ENCODE results near the gene TMEM266.

Gene TMEM266

DNA sequence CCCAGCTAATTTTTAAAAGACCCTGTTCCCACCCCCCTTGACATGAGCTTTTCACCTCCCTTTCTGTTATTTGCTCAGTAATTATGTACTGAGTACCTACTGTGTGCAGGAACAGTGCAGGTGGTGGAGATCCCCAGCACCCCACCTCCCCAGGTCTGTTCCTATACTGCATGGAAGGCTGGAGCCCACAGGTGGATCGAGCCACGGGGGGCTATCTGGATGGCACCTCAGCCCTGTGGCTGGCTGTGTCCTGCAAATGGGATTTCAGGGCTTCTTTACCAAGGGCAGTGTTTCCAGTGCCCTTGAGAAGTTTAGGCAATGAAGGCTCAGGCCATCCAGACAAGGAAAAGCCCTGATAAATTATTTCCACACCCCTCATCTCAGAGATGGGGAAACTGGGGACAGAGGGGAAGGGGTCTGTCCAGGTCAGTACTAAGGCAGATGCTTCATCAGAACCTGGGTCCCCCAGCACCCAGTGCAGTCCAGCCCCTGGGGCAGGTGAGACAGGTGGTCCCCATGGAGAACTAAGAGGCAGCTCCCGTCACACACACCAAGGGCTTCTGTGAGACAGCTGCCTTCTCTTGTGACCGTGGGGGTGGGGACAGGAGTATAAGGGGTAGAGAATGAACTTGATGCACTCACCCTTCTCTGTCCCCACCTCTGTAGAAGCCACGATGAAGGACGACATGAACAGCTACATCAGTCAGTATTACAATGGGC lies 141.9 kb downstream of the TMEM266 start:
- DNase-seq (ENCODE audit: low read depth in 2 of 2), result no peak

DNA sequence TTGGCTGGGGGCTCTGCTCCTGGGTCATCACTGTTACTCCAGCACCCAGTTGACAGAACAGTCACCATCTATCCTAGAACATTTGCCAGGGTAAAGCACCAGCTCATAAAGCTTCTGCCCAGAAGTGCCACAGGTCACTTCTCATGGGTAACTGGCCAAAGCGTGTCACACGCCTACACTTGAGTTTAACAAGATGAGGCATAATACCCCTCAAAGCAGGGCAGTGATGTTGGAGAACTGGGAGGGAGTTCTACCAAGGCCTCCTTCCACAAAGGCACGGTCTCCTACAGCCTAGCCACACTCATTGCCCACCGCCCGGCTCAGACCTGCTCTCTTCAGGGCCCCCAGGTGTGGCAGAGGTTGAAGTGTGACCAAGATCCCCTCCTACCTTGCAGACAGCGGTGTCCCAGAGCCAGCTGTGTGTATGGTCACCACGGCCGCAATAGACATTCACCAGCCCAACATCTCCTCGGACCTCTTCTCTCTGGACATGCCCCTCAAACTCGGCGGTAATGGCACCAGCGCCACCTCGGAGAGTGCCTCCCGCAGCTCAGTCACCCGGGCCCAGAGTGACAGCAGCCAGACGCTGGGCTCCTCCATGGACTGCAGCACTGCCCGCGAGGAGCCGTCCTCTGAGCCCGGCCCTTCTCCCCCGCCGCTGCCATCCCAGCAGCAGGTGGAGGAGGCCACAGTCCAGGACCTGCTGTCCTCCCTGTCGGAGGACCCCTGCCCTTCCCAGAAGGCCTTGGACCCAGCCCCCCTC lies 143.7 kb downstream of the TMEM266 start:
- DNase-seq (ENCODE audit: low read depth in 2 of 2), result no peak

DNA sequence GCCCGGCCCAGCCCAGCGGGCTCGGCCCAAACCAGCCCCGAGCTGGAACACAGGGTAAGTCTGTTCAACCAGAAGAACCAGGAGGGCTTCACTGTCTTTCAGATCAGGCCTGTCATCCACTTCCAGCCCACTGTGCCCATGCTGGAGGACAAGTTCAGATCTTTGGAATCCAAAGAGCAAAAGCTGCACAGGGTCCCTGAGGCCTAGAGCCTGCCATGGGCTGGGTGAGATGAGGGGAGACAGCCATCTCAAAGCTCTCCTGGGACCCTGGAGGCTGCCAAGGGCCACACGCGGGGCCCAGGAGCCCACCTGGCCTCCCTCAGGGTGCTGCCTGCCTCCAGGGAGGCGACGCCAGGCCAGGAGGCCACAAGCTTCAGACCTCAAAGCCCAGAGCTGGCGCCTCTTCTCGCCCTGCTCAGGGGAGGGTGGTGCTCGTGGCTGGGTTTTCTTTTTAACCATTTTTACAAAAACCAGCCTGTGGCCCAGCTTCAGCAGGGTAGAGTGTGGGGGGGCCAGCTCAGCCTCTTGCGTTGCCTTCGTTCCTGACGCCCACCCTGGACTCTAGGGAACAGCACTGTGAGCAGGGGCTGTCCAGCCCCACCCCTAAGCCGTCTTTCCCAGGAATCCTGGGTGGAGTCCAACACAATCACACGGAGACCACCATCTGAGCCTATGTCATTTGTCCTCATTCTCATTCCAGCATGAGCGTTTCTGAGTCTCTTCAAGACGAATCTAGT lies 144.5 kb downstream of the TMEM266 start:
- no peak for DNase-seq (ENCODE audit: low read depth in 2 of 2)

DNA sequence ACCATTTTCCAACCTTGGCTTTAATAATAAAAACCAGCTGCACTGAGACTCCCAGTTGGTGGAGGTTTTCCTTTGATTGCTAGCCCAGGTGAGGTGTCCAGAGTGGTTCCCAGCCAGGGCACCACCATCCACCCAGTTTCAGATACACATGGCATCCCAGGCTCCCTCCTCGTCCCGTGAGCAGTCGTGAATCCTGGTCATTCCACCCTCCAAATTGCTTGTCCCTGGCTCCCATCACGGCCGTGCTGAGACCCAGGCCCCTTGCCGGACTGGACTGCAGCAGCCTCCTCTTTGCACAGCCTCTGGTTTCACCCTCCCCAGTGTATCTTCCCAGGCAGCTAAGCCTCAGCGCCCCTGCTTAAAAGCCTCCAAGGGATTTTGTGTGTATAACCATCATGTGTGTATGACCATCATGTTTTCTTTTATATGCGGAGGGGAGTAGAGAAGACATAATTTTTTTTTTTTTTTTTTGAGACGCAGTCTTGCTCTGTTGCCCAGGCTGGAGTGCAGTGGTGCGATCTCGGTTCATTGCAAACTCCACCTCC lies 145.2 kb downstream of the TMEM266 start:
- no peak for DNase-seq (ENCODE audit: low read depth in 2 of 2)

DNA sequence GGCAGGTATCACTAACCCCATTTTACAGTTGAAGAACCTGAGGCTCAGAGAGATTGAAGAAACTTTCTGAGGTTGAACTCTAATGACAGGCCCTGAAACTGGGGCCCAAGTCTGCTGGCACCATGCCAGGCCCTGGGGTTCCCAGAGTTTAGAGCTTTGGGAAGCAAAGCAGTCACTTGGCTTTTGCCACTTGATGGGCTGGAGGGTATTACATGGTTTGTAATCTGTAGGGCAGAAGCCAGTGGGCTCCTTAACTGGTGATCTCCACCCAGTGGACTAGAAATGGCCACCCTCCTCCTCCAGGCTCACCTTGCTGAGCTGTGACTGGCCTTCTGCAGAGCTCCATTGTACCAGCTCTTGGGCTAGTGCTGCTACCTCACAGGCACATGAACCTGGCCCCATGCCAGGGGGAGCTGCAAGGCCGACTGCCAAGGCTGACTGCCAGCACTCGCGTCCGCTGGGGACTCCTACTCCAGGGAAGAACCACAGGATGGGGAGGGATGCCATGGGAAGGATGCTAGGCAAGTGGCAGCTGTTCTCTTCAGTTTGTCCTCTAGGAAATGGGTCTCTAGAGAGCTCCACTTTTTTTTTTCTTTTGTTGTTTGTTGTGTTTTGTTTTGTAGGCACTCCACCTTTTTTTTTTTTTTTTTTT lies 146.7 kb downstream of the TMEM266 start:
- DNase-seq (ENCODE audit: low read depth in 2 of 2), result no peak

DNA sequence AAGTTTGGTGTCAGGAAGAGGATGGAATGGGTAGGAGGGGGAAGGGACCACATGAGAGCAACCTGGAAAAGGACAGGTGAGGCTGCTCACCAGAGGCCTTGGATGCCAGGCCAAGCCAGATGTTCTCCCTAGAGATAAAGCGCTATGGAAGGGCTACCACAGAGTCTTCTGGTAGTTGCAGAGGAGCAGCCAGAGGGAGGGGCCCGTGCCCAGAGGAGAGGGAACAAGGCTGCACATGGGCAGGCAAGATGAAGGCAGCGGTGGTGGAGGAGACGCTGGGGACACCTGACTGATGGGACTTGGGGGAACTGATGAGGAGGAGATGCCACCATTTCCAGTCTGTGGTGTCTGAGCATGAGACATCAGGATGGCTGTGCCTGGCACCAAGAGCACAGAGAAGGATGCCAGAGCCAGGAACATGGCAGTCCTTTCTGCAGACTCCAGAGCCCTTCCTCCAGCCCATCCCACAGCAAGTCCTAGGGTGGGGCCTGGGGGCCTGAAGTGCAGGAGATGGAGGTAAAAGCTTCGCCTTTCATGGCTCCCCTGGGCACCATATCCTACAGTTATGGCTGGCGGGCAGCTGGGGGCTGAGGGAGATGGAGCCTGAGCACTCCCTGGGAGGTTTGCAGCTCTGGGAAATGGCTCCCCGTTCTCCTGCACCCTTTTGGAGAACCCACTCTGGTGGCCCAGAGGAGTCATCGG lies 148.4 kb downstream of the TMEM266 start:
- DNase-seq (ENCODE audit: low read depth in 2 of 2), result no peak

DNA sequence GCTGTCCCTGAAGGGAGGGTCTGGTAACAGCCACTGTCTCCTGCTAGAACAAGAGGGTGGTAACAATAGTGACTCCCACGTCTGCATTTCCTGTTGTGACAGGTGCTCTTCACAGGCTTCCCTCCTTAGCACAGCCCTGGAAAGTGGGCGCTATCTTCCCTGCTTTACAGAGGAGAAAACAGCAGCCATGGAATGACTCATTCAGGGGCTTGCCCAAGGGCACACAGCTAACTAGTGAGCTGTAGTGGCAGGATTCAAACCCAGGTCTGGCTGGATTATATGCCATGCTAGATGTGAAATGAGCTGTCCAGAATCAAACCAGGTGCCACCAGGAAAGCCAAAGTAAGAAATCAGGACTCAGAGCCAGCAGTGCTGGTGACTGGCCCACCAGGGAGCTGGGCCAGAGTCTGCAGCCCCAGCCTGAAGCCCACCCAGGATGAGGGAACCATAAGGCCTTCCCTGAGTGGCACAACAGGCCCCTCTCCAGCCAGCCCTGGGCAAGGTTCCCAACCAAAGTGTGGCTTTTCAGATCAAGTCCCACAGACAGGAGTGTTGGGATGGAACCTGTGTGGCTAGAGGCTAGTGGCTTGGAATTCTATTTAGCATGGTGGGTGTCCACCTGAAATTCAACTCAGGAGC lies 149.1 kb downstream of the TMEM266 start:
- DNase-seq (ENCODE audit: low read depth in 2 of 2), result no peak

DNA sequence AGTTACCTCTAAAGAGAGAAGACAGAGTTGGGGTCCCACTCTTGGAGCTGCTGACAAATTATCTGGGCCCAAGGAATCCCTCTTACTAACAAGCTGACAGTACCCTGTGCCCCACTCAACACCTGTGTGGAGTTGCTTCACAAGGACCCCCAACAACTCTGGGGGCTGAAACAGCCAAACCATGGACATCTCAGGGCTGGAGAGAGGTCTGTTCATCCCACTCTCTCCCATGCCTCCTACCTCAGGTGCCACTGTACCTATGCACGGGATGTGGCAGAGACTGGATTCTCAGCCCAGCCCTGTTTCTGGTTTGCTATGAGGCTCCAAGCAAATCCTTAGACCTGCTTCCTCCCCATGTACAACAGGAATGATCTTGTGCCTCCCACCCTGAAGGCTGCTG lies 149.7 kb downstream of the TMEM266 start:
- DNase-seq (ENCODE audit: low read depth in 2 of 2), result no peak

DNA sequence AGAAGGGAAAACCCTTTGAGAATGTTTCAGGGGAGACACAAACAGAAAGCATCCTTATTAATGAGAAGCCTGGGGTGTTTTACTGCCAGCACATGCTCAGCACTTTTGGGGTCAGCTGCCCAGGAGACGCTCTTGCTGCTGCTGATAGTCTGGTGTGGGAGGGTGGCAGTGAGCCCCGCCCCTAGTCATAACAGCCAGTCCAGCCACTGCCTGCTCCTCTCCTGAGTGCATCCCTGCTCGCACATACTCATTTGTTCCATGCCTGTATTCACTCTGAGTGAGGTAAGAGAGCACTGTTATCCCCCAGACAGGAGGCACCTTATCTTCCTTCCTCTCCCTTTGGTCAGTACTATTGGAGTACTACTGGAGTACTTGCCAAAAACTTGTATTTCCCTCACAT lies 150.2 kb downstream of the TMEM266 start:
- DNase-seq (ENCODE audit: low read depth in 2 of 2), result no peak

DNA sequence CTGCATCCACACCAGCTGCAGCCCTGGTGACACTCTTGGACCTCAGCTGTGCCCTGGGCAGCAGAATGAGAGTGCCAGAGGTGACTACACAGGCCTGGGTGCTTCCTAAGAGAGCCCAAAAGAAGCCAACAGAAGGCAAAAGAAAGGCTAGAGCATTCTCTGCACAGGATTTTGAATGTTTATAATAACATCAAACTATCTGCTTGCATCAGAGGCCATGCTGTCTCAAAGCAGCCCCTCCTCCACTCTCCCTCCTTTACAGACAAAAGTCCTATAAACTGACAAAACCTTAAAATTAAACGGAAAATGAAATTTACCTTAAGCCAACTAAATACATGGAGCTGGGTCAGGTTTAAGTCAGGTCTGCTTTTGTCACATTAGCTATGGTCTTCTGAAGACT lies 155.8 kb downstream of the TMEM266 start:
- no peak for DNase-seq (ENCODE audit: low read depth in 2 of 2)

DNA sequence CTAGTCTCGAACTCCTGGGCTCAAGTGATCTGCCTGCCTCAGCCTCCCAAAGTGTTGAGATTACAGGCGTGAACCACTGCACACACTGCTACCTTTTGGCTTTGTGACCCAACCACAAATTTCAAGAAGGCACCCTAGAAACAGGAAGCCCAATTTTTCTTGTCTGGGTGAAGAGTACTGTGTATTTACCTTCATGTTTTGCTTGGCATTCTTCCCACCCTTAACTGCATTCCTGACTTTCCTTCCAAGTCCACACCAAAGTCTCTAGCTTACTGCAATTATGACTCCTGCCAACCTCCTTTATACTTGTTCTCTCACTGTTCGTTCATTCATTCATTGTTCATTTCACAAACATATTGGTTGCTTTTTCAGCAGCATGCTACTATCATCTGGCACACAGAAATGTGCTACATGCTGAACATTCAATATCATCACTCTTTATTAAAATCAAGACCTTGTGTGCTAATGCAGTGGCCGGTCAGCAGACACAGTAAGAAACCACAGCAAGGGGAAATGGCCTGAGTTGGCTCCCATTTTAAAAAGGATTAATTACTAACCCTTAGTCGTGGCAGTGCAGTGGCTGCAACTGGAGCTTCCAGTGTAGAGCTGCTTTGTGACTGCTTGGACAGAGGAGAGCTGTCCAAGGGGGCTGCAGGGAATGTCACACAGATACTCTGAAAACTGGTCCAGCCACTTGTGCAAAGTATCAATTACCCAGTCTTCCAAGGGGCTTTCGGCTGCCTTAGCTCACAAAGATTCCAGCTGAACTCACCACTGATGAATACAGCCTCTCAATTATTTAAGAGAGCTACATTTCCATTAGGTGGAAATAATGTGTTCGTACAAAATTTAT lies 157.5 kb downstream of the TMEM266 start:
- DNase-seq (ENCODE audit: low read depth in 2 of 2), result peak; percentile 7 to 17

DNA sequence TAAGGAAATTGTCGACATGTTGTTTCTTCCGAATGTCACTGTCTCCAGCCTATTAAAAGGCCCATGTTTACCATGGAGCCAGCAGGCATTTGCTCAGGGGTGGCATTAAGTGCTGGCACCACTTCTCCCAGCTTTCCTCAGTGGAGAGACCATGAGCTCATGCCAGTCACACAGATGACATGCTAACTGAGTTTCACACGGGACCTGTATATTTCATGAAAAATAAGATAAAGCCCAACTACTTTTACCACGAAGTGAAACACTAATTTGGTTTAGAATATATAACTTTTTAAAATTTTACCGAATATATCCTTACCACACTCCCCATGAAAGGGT lies 158.1 kb downstream of the TMEM266 start:
- DNase-seq (ENCODE audit: low read depth in 2 of 2), result no peak

DNA sequence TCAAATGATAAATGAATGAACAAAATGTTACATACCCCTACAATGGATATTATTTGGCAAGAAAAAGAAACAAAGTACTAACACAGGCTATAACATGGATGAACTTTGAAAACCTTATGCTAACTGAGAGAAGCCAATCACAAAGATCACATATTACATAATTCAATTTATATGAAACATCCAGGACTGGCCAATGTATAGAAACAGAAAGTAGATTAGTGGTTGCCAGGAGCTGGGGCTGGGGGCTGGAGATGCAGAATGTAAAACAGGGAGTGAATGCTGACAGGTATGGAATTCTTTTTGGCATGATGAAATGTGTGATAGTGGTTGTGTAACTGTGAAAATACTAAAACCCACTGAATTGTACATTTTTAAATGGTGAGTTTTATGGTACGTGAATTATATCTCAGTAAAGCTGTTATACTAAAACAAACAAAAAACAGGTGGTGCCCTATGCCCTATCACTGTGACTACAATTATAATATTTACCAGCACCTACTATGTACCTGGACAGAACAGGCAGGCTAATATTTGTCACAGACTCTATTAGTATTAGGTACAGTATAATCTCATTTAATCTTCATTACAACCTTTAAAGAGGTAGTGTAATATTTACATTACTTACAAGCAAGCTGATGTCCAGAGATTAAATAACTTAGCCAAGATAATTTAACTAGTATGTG lies 161.4 kb downstream of the TMEM266 start:
- no peak for DNase-seq (ENCODE audit: low read depth in 2 of 2)

DNA sequence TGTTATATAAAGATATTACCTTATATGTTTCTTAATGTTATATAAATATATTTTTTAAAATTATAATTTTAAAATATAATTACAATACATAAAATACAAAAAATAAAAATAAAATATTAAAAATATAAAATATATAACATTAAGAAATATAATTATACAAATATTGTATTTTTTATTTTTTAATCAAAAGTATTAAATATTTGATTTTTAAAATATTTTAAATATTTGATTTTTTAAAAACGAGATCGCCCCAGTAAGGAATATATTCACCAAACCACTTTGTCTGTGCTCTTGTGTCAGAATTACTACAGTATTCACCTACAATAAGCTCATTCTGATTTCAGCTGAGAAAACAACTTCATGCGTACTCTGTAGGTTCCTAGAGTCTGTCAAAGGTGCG lies 162.4 kb downstream of the TMEM266 start:
- DNase-seq (ENCODE audit: low read depth in 2 of 2), result no peak

DNA sequence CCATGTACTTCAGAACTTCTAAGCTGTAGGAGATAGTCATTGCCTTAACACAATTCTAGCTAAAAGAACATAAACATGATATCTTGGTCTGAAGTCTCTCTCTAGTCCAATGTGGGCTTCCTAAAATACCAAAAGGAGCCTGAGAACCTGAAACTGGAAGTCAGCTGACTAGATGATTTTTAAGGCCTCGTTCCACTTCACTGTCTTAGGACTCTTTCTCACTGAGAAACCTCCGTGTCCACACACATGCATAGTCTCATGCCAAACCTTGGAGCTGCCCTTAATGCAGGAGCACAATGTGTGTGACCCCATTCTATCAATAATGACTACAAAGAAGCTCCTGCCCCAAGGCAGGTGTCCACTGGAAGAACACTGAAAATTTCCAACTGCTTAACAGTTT lies 163.7 kb downstream of the TMEM266 start:
- no peak for DNase-seq (ENCODE audit: low read depth in 2 of 2)

DNA sequence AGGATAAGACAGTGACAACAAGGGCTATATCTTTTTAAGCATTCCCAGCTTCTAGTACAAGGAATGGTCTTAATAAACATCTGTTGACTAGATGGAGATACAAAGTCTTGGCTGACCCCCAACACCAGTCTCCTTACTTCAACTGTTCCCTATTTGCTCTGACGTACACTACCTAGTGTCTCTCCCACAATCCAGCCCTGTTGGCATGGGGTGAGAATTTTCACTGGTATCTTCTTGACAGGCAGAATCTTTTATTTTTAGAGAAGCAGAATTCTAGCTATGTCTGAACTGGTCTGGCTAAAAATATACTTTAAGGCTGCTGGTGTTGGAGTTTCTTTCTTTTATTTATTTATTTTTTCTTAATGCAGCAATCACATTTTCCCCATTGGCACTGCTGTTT lies 169.5 kb downstream of the TMEM266 start:
- no peak for DNase-seq (ENCODE audit: low read depth in 2 of 2)

DNA sequence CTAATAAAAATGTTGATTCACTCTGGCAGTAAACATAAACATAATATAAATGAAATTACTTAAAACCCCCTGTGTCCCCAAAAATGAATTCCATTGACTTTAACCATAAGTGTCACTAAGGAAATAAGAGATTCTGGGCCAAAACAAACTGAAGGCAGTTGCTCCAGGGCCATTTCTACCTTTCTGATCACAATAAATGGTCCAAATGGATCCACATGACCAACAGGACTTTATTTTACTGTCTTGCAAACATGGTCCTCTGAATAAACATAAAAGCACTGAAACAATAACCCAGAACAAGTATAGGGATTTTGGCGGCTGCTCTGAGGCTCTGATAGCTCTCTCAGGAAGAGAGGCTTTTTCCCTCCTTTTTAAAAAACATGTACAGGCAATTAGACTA lies 174.1 kb downstream of the TMEM266 start:
- no peak for DNase-seq (ENCODE audit: low read depth in 2 of 2)

DNA sequence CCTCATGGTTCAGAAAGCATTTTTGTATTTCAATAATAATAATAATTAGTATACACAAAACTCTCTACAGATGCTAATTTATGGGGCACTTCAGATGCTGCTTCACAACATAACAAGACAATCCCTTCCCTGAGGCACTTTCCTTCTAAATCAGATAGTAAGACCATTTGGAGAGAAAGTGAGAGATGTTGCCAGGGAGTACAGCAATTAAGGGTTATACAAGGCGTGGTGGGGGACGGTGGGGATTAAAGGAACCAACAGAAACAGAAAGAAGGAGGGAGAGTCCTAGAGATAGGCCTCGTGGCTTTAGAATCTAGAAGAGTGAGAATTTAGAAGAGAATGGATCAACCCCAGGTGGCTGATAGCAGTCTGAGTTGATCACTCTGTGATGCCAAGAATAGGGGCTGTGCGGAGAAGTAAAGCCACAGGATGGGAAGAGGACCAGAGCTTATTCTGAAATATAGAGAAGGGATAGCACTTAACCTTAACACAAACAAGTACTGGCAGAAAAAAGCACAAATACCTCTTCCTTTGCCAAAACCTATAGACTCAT lies 174.6 kb downstream of the TMEM266 start:
- no peak for DNase-seq (ENCODE audit: low read depth in 2 of 2)

DNA sequence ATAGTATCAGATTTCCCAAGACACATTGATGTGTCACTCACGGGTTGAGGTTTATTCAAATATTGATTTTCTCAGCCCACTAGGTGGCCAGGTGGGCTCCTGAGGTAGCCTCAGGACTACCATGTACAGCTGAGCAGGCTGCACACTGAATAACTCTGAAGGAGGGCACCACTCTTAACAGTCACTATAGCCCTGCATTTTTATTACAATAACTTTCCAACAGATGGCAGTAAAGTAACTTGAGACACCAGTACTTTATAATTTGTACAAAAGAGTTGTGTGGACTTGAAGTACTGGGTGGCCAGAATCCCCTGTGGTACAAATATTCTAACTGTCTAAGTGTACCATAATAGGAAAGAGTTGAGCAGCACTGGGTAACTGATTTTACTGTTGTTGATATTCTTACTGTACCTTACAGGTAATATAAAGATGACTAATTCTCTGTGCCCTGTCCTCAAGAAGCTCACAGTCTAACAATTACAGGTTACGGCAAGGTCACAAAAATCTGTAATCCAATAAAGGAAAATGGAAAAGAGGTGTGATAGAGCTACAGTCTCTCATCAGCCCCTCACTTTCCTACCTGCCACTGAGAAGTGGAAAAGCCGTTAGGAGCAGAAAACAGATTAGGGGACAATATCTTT lies 175.5 kb downstream of the TMEM266 start:
- DNase-seq (ENCODE audit: low read depth in 2 of 2), result peak; percentile 14 to 20

Data from fibroblast of skin of left quadriceps (primary cell).